HG02943 (cell line): ENCODE measurements around the gene ABCA4.

Experiments
- ATAC-seq: cut with Tn5 transposase; IDR thresholded peaks from one replicate; pipeline ENCODE4 v1.9.1; 2021; ENCODE audit warnings: mild to moderate bottlenecking, low read depth, moderate library complexity; ENCODE audit not compliant: unreplicated experiment

The ABCA4 gene

DNA sequence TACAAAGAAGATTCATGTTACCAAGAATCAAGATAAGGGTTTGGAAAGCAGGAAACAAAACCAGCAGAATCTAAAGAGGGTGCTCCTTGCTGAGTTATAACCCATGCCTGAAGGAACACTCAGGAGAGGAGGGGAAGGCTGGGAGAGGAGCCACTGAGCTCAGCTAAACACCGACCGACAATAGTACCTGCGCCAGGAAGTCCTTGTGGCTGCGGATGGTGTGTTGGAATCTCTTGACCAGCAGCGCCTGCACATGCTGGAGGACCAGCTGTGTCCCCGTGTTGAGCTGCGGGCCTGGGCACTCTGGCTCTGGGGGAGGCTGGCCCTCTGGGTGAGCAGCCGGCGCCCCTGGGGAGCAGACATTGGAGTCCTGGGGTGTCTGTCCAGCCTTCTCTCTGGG is 89.4 kb downstream of the ABCA4 start:
- no peak for ATAC-seq

DNA sequence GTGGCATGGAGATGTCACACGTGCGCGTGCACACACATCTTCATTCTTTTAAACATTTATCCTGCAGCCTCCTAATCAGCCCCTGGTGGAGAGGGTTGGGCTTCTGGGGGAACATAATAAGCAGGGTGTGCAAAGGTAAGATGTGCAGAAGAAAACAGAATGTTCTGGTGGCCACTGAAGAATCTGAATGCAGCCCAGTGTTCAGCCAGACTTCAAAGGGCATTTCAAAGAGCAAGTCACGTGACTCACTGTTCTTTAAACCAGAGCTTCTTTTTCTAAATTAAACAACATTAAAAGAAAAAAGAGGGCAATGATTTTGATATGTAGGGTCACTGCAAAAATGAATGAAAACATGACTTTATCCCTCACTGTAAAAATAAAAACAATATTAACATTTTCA is 89.8 kb downstream of the ABCA4 start:
- no peak for ATAC-seq

DNA sequence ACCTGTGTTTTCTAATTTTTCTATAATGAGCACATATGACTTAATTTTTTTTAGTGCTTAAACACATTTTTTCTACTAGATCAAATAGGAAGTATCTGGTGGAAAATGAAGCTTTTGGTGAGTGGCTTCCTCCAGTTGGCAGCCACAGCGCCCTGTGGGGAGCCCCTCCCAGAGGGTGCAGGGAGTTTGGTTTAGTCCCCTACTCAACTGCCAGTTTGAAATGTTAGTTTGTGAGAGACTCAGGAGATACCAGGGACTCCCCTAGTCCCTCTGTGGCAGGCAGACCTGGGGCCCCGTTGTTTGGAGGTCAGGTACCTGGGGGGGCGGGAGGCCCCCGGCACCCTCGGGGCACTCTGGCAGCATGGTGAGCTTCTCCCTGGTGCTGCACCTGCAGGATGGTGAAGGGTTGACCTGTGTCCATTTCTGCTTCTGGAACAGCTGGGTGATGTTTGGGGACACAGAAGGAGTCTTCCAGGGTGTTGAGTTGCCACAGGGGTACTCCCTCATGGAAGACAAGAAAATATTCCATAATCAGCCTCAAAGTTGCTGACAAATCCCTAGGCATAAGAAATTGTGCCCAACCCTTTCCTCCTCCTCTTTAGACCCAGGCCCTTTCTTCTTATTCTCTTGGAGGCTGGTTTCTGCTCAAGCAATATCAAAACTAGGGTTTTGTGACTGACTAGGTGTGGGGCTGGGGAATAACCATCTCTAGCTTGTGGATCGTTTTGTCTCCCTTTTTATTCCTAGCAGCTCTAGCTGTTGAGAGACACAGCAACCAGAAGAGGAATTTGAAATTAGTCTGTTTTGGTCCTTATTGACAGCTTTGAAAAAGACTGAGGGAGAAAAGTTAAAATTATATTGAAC is 91.6 kb downstream of the ABCA4 start:
- no peak for ATAC-seq

DNA sequence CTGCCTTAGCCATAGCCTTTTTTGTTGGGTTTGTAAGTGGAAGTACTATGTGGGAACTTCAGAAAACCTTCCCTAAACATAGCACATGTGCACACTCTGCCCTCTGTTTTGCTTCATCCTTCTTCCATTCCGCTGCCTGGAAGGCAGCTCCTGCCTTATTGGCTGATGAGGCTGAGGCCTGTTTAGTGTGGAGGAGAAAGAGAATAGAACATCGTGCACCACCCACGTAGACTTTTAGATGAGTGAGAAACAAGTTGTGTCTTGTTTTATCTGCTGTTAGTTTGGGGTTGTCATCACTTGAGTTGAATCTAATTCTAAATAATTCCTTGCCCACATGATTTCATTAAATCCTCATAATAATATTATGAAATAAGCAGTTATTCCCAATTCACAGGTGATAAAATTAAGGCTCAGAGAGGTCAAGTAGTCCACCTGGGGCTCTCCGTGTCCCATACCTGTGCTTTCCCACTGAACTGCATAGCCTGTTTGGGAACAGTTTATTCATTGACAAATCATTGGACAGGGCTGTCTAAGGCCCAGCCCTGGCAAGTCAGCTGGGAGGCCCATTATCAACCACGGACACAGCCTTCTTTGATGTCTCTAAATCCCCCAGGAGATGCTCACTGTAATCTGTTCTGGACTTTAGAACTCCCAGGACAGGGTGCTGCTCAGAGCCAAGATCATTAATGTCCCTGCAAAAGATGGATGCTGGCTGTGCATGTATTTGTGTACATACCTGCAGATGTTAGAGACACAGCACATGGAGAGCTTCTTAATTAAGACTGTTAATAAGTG is 93.0 kb downstream of the ABCA4 start:
- no peak for ATAC-seq

DNA sequence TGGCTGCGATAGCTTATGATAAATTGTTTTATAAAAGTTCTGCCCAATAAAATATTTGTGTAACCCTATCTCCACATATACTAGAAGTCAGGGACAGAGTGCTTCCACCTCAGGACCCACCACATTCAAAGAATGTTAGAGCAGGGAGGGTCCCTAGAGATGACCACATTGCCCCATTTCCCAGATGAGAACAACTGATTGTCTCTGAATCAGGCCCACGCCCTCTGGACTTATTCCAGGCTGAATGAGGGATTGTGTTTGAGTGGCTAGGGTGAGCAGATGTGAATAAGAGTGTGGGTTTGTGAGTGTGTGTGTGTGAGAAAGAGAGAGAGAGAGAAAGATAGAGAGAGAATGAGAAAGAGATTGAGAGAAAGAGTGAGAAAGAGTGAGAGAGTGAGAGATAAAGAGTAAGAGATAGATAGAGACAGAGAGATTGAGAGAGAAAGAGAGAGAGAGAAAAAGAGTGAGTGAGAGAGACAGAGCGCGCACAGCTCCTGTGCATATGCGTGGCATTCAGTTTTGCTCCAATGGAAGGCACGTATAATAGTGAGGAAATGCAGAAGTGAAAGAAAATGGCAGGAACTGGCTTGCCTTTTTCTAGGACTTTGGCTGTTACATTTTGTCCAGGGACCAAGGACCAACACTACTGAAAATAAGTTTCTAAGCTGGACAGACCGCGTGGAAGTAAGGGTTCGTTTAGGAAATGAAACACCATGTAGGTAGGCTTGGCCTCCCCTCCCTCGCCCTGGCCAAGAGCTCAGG is 94.1 kb downstream of the ABCA4 start:
- no peak for ATAC-seq

DNA sequence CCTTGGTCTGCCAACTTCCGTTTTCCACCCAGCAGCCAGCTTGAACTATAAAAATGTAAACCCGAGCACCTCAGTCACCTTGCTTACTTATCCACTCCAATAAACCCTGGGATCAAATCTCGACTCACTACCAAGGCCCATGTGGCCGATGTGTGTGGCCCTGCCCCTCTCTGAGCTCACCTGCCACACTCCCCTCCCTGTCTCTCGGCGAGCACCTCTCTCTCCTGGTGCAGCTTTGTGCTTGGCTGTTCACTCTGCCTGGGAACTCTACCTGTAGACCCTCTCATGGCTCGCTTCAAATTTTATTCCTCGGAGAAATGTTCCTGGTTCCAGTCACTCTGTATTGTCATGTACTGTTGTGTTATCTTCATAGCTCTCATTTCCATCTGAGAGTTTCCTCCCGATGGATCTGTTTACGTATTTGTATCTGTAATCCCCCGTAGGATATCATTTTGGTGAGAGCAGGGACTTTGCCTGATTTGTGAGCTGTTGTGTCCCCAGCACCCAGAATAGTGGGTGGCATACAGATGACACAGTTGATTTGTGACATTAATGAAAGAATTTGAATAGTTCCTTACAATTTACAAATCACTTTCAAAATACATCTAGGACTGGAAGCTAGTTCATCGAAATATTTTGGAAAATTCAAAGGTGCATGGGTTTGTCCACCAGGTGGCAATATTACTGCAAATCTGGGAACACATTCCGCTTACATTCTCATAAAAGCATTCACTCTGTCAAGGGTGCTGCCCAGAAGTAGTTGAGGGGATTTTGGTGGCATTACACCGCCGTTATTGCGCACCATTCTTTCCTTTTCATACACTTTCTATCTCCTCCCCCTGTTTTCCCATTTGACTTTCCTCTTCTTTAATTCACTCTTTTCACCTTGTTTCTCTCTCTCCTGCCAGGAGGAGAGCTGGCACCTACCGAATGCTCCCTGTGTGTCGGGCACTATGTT is 95.3 kb downstream of the ABCA4 start:
- ATAC-seq = no peak

DNA sequence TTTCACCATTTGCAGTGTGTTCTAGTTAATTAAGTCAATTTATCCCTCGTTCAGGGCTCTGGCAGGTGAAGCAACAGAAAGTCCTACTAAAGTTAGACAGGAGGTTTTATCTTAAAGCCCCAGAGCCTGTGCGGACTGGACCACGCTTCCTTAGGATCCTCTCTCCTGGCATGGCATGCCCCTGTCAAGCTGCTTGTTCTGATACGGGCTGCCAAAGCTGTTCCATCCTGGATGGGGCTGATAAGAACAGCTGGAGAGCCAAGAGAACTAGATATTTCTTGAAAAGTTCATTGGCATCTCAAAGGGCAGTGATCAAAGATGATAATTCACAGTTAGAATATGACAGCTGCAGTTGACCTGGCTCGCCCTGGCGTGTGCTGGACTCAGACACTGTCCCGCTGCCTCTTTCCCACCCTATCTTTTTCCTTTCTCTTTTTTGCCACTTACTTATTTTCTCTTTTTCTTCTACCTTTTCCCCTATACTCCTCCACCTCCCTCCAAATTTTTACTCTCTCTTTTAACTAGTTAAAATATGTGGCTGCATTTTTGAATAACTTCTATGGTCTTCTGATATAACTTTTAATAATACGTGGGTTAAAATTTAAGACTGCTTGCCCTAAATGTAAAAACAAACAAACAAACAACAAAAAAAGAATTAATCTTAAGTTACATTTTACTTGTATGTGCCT is 96.7 kb downstream of the ABCA4 start:
- no peak for ATAC-seq

DNA sequence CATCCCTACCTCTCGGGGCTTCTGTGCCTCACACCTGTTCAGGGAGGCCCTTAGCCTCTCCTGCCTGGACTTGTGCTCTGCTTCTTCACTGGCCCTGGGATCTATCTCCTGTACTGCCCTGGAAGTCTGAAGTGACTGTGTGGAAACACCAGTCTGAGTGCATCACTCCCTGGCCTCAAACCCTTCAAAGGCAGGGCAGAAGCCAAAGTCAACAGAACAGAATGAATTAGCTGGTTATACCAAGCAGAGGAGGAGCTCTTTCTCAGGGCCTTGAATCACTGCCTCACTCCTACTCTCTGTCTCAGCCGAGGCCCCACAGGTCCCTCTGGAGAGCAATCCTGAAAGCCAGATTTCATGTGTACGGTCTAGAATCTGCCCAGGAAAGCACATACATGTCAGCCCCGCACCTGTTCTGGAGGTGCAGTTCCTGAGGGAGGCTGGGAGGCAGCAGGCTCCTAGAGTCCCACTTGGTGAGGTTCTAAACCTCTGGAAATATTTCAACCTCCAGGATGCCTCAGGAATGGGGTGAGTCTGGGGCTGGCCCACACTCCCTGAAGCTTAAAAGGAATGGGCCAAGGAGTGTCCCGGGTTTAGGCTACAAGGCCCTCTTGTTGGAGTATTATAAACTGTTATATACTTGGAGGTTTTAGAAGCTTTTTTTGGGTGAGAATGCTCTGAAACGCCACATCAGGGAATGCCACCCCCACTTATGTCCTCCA is 98.3 kb downstream of the ABCA4 start:
- no peak for ATAC-seq

DNA sequence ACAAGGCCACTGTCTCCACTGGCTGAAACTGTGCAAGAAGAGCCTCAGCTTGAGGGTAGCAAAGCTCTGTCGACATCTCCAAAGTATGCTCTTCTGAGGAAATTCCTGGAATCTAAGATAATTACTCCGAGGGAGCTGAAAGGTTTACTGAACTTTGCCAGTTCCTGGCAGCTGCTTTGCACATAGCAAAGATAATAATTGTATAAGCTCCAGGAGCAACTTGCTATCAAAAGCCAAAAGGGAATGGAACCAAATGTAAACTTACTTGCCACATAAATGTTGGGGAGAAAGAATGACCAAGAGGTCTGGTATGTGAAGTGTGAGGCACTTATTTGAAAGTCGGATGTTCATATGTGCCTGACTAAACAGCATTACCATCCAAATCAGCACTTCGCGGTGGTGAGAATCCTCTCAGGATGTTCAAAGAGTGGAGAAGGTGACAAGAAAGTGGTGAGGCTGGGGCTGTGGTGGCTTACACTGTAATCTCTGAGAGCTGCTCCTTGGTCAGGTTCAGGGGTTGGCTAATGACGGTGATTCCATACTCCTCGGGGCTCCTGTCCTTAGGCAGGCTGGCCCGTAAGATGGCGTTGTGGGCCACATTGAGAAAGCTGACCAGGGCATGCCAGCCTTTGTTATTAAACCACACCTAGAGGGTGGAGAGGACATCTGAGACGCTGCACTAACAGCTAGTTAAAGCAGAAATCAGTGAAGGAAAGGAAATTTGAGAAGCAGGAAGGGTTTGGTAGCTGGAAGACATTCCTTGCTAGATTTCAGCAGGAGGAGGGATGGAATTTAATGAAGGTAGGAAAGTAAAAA is 100.0 kb downstream of the ABCA4 start:
- ATAC-seq = no peak

DNA sequence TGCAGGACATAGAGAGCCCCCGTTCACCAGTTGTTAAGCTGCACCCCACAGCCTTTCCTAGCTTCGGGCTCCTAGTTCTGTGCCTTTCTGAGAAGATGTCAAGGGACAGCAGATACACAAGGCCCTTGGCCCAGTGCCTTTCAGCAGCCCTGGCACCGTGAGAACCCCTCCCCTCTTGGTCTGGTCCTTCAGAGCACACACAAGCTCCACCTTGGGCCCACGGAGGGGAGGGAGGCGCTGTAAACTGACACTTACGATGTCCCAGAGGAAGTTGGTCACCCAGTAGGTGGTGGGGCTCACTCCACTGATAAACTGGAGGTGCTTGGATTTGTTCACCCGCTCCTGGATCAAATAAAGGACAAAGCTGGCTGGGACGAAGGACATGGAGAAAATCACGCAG is 101.6 kb downstream of the ABCA4 start:
- no peak for ATAC-seq

DNA sequence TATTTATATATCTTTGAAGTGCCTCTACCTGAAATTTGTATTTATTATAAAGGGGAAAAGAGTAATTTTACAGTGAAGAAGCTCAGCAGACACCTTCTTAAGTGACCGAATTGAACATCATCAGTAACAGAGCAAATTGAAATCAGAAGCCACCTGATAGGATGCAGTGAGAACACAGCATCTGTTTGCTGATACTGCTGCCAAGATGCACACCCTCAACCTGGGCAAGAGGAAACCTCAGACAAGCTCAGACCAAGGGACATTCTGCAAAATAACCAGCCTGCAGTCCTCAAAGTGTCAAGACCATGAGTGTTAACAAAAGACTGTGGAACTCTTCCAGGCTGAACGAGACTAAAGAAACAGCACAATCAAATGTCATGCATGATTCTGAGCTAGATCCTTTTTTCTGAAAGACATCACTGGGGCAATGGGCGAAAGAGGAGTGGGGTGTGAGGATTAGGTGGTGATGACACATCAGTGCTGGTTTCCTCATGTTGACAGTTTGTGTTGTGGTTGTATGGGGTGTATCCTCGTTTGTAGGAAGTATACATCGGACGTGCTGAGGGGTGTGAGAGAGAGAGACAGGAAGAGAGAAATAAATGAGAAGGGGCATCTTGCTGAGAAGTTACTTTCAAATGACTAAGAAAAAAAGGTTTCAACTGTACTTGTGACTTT is 103.7 kb downstream of the ABCA4 start:
- no peak for ATAC-seq

DNA sequence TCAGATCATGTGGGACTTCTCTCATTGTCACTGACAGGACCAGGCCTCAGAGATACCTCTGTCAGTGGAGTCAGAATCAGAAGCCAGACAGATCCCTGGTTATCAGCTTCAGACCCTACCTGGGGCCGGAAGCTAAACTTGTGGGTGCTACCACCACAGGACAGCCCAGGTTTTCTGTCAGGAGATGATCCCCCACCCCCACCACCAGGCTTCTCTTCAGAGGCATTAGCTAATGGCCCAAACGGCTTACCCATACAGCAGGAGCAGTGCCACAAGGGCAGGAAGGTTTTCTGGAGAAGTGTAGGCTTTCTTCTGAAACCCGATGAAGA is 105.5 kb downstream of the ABCA4 start:
- ATAC-seq = no peak

DNA sequence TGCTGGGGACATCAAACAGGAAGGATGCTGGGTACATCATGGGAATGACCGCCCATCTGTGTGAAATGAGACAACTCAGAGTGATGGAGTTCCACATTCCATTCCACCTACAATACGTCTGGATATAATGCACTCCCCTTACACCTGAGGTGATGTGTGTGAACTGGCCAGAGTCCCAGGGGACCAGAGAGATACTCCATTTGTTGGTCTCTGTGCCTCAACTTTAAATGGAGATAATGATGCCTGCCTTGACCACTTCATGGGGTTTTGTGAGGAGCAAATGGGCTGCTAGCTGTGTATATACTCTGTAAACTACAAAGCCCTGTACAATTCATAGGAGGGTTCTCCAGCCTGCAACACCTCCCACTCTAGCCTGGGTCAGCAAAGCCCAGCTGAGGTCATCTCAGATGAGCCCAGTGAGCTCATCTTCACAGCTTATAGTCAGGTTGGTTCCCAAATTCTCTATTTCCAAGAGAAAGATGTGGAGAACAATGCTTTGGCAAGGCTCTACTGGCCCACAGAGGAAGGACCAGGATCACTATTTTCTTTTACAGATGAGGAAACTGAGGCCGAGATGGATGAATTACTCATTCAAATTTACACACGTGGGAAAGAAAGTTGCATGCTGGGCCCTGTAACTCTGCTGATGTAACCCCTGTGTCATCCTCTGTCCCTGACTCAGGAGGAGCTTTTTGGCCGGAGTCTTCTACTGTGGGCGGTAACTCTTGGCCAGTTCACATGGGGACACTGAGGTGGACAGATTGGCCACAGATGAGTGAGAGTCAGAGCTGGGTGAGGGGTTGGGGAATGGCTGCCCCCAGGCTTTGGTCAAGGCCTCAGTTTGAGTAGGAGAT is 106.1 kb downstream of the ABCA4 start:
- ATAC-seq = no peak

DNA sequence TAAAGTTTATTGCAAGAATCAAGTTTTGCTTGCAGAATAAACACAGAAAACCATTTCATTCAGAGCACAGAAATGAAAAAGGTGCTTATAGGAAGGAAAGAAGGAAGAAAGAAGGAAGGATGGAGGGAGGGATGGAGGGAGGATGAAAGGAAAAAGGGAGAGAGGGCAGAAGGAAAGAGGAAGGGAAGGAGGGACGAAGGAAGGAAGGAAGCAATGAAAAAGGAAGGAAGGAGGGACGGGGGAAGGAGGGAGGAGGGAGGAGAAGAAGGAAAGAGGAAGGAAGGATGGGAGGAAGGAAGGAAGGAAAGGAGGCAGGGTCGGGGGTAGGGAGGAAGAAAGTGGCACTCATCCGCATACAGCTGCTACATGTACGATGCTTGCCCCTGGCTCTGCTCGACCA is 106.9 kb downstream of the ABCA4 start:
- ATAC-seq = no peak

DNA sequence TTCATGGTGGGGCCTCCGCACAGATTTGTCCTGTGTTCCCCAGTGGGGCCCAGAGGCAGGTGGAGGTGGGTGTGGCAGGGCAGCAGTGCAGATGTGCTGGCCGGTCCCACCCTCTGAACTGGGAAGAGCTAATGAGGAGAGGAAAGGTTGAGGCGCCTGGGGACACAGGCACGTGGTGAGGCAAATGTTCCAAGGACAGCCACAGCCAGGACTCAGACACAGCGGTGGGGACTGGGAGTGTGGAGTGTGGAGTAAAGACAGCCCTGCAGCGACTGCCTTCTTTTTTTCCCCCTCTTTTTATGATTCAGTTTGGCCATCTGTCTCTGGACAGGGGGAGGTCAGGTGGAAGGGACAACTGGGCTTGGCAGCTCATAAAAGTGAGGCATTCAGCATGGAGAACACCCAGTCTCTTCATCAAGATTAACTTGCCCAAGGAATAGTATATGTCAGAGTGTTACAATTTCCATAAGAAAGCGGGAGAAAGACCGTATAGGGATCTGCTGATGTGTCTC is 107.5 kb downstream of the ABCA4 start:
- no peak for ATAC-seq

DNA sequence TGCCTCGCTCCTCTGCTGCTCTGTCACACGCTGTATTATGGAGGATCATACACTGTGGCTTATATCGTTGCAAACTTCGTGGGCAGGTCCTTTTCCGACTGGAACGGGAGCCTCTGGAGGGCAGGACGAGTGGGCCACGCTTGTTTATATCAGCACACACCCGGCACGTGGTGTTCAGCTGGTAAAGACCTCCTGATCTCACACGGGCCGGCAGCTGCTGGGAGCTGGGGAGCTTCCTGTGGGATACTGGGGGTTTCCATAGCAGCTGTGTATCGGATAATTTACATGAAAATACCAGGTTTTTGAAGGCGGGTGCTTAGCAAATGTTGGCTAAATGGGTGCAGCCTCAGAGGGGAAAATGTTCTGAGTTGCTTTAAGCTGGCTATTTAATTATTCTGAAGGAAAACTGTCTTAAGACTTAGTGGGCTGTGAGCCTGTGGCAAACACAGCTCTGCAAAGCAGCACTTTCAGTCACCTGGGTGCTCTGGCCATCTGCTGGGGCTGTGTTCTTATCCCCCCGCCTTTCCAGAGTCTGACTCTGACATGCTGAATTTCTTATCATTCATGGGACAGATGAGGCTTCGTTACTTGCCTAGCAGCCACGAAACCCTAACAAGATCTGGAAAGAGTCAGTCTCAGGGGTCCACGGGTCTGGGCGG is 108.1 kb downstream of the ABCA4 start:
- no peak for ATAC-seq
